DMS 273 treated with DMSO at 0.1 percent for 48 hours (cell line): ENCODE results near the gene CYP26C1.

Source experiments
- DNase-seq: peaks from one replicate; lab custom pipeline; 2025; lab: John Stamatoyannopoulos, UW

CYP26C1 gene

GRCh38 chr10:93063977-93064660 is 3.5 kb downstream of the CYP26C1 start:
- DNase-seq = no peak

- no peak for DNase-seq
Observed at GRCh38 chr10:93064874-93065660, 4.5 kb downstream of the CYP26C1 start.

GRCh38 chr10:93065675-93066543 is 5.3 kb downstream of the CYP26C1 start:
- DNase-seq = no peak

GRCh38 chr10:93066544-93066913 is 5.9 kb downstream of the CYP26C1 start:
- DNase-seq = no peak

GRCh38 chr10:93067443-93068365 is 7.1 kb downstream of the CYP26C1 start:
- no peak for DNase-seq

- DNase-seq = no peak
Observed at GRCh38 chr10:93068411-93069244, 8.0 kb downstream of the CYP26C1 start.

GRCh38 chr10:93069245-93069561 is 8.6 kb downstream of the CYP26C1 start:
- DNase-seq = no peak

- no peak for DNase-seq
Observed at GRCh38 chr10:93070378-93071176, 10.0 kb downstream of the CYP26C1 start.

- no peak for DNase-seq
Observed at GRCh38 chr10:93071177-93071472, 10.5 kb downstream of the CYP26C1 start.

- no peak for DNase-seq
Observed at GRCh38 chr10:93071674-93072224, 11.2 kb downstream of the CYP26C1 start.

GRCh38 chr10:93072225-93072712 is 11.7 kb downstream of the CYP26C1 start:
- no peak for DNase-seq

- DNase-seq = no peak
Observed at GRCh38 chr10:93072713-93073538, 12.3 kb downstream of the CYP26C1 start.

- no peak for DNase-seq
Observed at GRCh38 chr10:93073539-93074146, 13.0 kb downstream of the CYP26C1 start, which contains the start of gene CYP26A1. Gene CYP26A1, plus strand, starts transcription at chr10:93073893. Its CDS starts 42 bp downstream, at chr10:93073935.

GRCh38 chr10:93074147-93074596 is 13.6 kb downstream of the CYP26C1 start:
- no peak for DNase-seq

GRCh38 chr10:93074597-93075368 is 14.2 kb downstream of the CYP26C1 start:
- DNase-seq = no peak

GRCh38 chr10:93075369-93076221 is 15.0 kb downstream of the CYP26C1 start:
- no peak for DNase-seq
